ENCODE data around the gene GBF1. TPM values are rescaled to one million over a fixed set of nuclear protein-coding genes. Genes with fewer than 3 reads are reported as not detected.

GBF1 gene
- total and polyA plus RNA-seq, 2 donors from 2014 or later = 14.4 to 53.3 TPM

GRCh38 chr10:102334101-102334500 is 88.8 kb downstream of the GBF1 start:
- Histone ChIP-seq H3K9ac (ENCODE audit: low read length in 3 of 3) (no peak overlapping the region), H3K9me3 (ENCODE audit: control insufficient read depth in 2 of 3, insufficient read depth in 1 of 3, low read length in 3 of 3) (no peaks in the 10 kb centered on the region), H3K36me3 (ENCODE audit: control insufficient read depth in 2 of 3, insufficient read depth in 3 of 3, low read length in 3 of 3) (no peaks in the 10 kb centered on the region), H3K4me1 (ENCODE audit: control insufficient read depth in 2 of 3, insufficient read depth in 2 of 3, low read depth in 1 of 3, low read length in 3 of 3) (peaks cover 0 to 5% (median 4%) of the 10 kb centered on the region in 3 donors), H3K27me3 (ENCODE audit: control insufficient read depth, insufficient read depth, low read length) (no peaks in the 10 kb centered on the region), H3K27ac (ENCODE audit: low read depth in 2 of 2, low read length in 2 of 2) (no peak overlapping the region), H3K4me3 (ENCODE audit: low read length in 3 of 3) (no peak overlapping the region)
- intact Hi-C loops (cut with DNase I) = no loop called here
- no peak for FAIRE-seq
- no peak for TF ChIP-seq CTCF (IDR thresholded peaks at IDR 0.05; ENCODE audit: borderline replicate concordance, extremely low read depth, insufficient read depth)
- peak in 2 of 5 donors; percentile 25 to 46 for DNase-seq

- FAIRE-seq = no peak
- no peaks in the 10 kb centered on the region for H3K9me3 ChIP-seq (ENCODE audit: control insufficient read depth in 2 of 3, insufficient read depth in 1 of 3, low read length in 3 of 3)
- peaks cover 0 to 5% (median 4%) of the 10 kb centered on the region in 3 donors for H3K4me1 ChIP-seq (ENCODE audit: control insufficient read depth in 2 of 3, insufficient read depth in 2 of 3, low read depth in 1 of 3, low read length in 3 of 3)
- H3K9ac ChIP-seq (ENCODE audit: low read length in 3 of 3) = no peak overlapping the region
- no peak for DNase-seq
- no peaks in the 10 kb centered on the region for H3K27me3 ChIP-seq (ENCODE audit: control insufficient read depth, insufficient read depth, low read length)
- intact Hi-C loops (cut with DNase I) = no loop called here
- H3K4me3 ChIP-seq (ENCODE audit: low read length in 3 of 3) = no peak overlapping the region
- H3K36me3 ChIP-seq (ENCODE audit: control insufficient read depth in 2 of 3, insufficient read depth in 3 of 3, low read length in 3 of 3) = no peaks in the 10 kb centered on the region
- H3K27ac ChIP-seq (ENCODE audit: low read depth in 2 of 2, low read length in 2 of 2) = no peak overlapping the region
- TF ChIP-seq CTCF (IDR thresholded peaks at IDR 0.05; ENCODE audit: borderline replicate concordance, extremely low read depth, insufficient read depth) = no peak
These were observed 89.9 kb downstream of the GBF1 start for GRCh38 chr10:102335184-102335583.

- Histone ChIP-seq H3K36me3 (ENCODE audit: control insufficient read depth in 2 of 3, insufficient read depth in 3 of 3, low read length in 3 of 3) (peaks cover 0 to 5% (median 4%) of the 10 kb centered on the region in 3 donors), H3K27ac (ENCODE audit: low read depth in 2 of 2, low read length in 2 of 2) (no peak overlapping the region), H3K4me1 (ENCODE audit: control insufficient read depth in 2 of 3, insufficient read depth in 2 of 3, low read depth in 1 of 3, low read length in 3 of 3) (no peaks in the 10 kb centered on the region), H3K9ac (ENCODE audit: low read length in 3 of 3) (no peak overlapping the region), H3K4me3 (ENCODE audit: low read length in 3 of 3) (no peak overlapping the region), H3K9me3 (ENCODE audit: control insufficient read depth in 2 of 3, insufficient read depth in 1 of 3, low read length in 3 of 3) (no peaks in the 10 kb centered on the region), H3K27me3 (ENCODE audit: control insufficient read depth, insufficient read depth, low read length) (no peaks in the 10 kb centered on the region)
- TF ChIP-seq CTCF (IDR thresholded peaks at IDR 0.05; ENCODE audit: borderline replicate concordance, extremely low read depth, insufficient read depth) = no peak
- FAIRE-seq (no peak), DNase-seq (no peak)
- intact Hi-C loops (cut with DNase I) = no loop called here
These were observed 95.8 kb downstream of the GBF1 start for GRCh38 chr10:102341038-102341688.

GRCh38 chr10:102342458-102342857 is 97.1 kb downstream of the GBF1 start:
- intact Hi-C loops (cut with DNase I) = no loop called here
- H3K4me1 ChIP-seq (ENCODE audit: control insufficient read depth in 2 of 3, insufficient read depth in 2 of 3, low read depth in 1 of 3, low read length in 3 of 3) = no peaks in the 10 kb centered on the region
- FAIRE-seq (no peak), DNase-seq (no peak)
- no peak overlapping the region for H3K4me3 ChIP-seq (ENCODE audit: low read length in 3 of 3)
- no peaks in the 10 kb centered on the region for H3K27me3 ChIP-seq (ENCODE audit: control insufficient read depth, insufficient read depth, low read length)
- no peak overlapping the region for H3K9ac ChIP-seq (ENCODE audit: low read length in 3 of 3)
- H3K27ac ChIP-seq (ENCODE audit: low read depth in 2 of 2, low read length in 2 of 2) = no peak overlapping the region
- TF ChIP-seq CTCF (IDR thresholded peaks at IDR 0.05; ENCODE audit: borderline replicate concordance, extremely low read depth, insufficient read depth) = no peak
- no peaks in the 10 kb centered on the region for H3K9me3 ChIP-seq (ENCODE audit: control insufficient read depth in 2 of 3, insufficient read depth in 1 of 3, low read length in 3 of 3)
- H3K36me3 ChIP-seq (ENCODE audit: control insufficient read depth in 2 of 3, insufficient read depth in 3 of 3, low read length in 3 of 3) = peaks cover 0 to 7% (median 4%) of the 10 kb centered on the region in 3 donors

Measured in kidney (tissue), 14 donors.